ENCODE data around the gene CACFD1.

Gene CACFD1

GRCh38 chr9:133496861-133497842, 37.4 kb downstream of the CACFD1 start:
- no peak for DNase-seq (ENCODE audit: low read depth)
- no peak for TF ChIP-seq CTCF (IDR thresholded peaks at IDR 0.05; ENCODE audit: control insufficient read depth, extremely low read depth, insufficient read depth)
- H3K4me3 ChIP-seq (ENCODE audit: low read depth, low read length) = no peak overlapping the region

- no peak for DNase-seq (ENCODE audit: low read depth)
- no peak overlapping the region for H3K4me3 ChIP-seq (ENCODE audit: low read depth, low read length)
- no peak for TF ChIP-seq CTCF (IDR thresholded peaks at IDR 0.05; ENCODE audit: control insufficient read depth, extremely low read depth, insufficient read depth)
Observed at GRCh38 chr9:133499132-133499891, 39.5 kb downstream of the CACFD1 start.

- no peak overlapping the region for H3K4me3 ChIP-seq (ENCODE audit: low read depth, low read length)
- no peak for DNase-seq (ENCODE audit: low read depth)
- TF ChIP-seq CTCF (IDR thresholded peaks at IDR 0.05; ENCODE audit: control insufficient read depth, extremely low read depth, insufficient read depth) = no peak
Observed at GRCh38 chr9:133499892-133500270, 40.1 kb downstream of the CACFD1 start.

GRCh38 chr9:133502112-133502511, 42.3 kb downstream of the CACFD1 start:
- DNase-seq (ENCODE audit: low read depth) = no peak
- no peak overlapping the region for H3K4me3 ChIP-seq (ENCODE audit: low read depth, low read length)
- TF ChIP-seq CTCF (IDR thresholded peaks at IDR 0.05; ENCODE audit: control insufficient read depth, extremely low read depth, insufficient read depth) = no peak

GRCh38 chr9:133505186-133505830, 45.5 kb downstream of the CACFD1 start:
- no peak for TF ChIP-seq CTCF (IDR thresholded peaks at IDR 0.05; ENCODE audit: control insufficient read depth, extremely low read depth, insufficient read depth)
- H3K4me3 ChIP-seq (ENCODE audit: low read depth, low read length) = no peak overlapping the region
- DNase-seq (ENCODE audit: low read depth) = no peak

- TF ChIP-seq CTCF (IDR thresholded peaks at IDR 0.05; ENCODE audit: control insufficient read depth, extremely low read depth, insufficient read depth) = no peak
- no peak overlapping the region for H3K4me3 ChIP-seq (ENCODE audit: low read depth, low read length)
- no peak for DNase-seq (ENCODE audit: low read depth)
Observed at GRCh38 chr9:133505901-133506652, 46.3 kb downstream of the CACFD1 start.
